ENCODE measurements around the gene DGKI. TPM values are rescaled to one million over a fixed set of nuclear protein-coding genes. Genes with fewer than 3 reads are reported as not detected.

DGKI gene
- total RNA-seq, 2 donors from 2014 or later = 0.24 to 0.34 TPM

Other genes with a start within 250 kb of the DGKI start
- 10 to 100 TPM; 39.2 to 41.5 TPM for gene CREB3L2, start 155.1 kb upstream of the DGKI start, total RNA-seq
- gene AKR1D1, start 229.5 kb upstream of the DGKI start, total RNA-seq = not detected